ENCODE results near the gene CFAP126.
"Not testable (repeated sequence)": the region's sequence is repeated elsewhere in the genome, so short reads cannot be mapped to it uniquely, and the experiment has no call there.

The CFAP126 gene

GRCh38 chr1:161408429-161409052 lies 40.9 kb upstream of the CFAP126 start:
- H3K27me3 ChIP-seq (ENCODE audit: insufficient read depth, low read length, poor library complexity), result no peaks in the 10 kb centered on the region
- no peak overlapping the region for H2AFZ ChIP-seq (ENCODE audit: low read depth, low read length)
- DNase-seq, result no peak
- H3K4me2 ChIP-seq (ENCODE audit: insufficient read depth, low read length), result no peak overlapping the region
- H3K79me2 ChIP-seq (ENCODE audit: insufficient read depth, low read length), result no peaks in the 10 kb centered on the region
- H3K4me1 ChIP-seq (ENCODE audit: insufficient read depth, low read length), result no peaks in the 10 kb centered on the region
- no peak overlapping the region for H3K27ac ChIP-seq (ENCODE audit: low read length)
- no peak for ATAC-seq (ENCODE audit: insufficient read depth, low read depth)
- H3K36me3 ChIP-seq (ENCODE audit: insufficient read depth, low read length), result no peaks in the 10 kb centered on the region
- H4K20me1 ChIP-seq (ENCODE audit: insufficient read depth, low read length), result no peaks in the 10 kb centered on the region
- H3K4me3 ChIP-seq (ENCODE audit: low read depth in 1 of 2, low read length in 2 of 2), result no peak overlapping the region
- no peaks in the 10 kb centered on the region for H3K9me3 ChIP-seq (ENCODE audit: insufficient read depth, low read length, severe bottlenecking)
- TF ChIP-seq CTCF (IDR thresholded peaks at IDR 0.05; ENCODE audit: borderline replicate concordance, extremely low read depth, low read length, poor library complexity, severe bottlenecking) (no peak), EZH2 (IDR thresholded peaks at IDR 0.05; ENCODE audit: borderline replicate concordance, low read depth, low read length, severe bottlenecking) (no peak)
- no peak overlapping the region for H3K9ac ChIP-seq (ENCODE audit: low read depth, low read length)

- DNase-seq (no peak), ATAC-seq (ENCODE audit: insufficient read depth, low read depth) (no peak)
- Histone ChIP-seq H3K4me1 (ENCODE audit: insufficient read depth, low read length) (no peaks in the 10 kb centered on the region), H3K4me3 (ENCODE audit: low read depth in 1 of 2, low read length in 2 of 2) (no peak overlapping the region), H2AFZ (ENCODE audit: low read depth, low read length) (no peak overlapping the region), H3K27me3 (ENCODE audit: insufficient read depth, low read length, poor library complexity) (no peaks in the 10 kb centered on the region), H3K9ac (ENCODE audit: low read depth, low read length) (no peak overlapping the region), H3K4me2 (ENCODE audit: insufficient read depth, low read length) (no peak overlapping the region), H4K20me1 (ENCODE audit: insufficient read depth, low read length) (no peaks in the 10 kb centered on the region), H3K36me3 (ENCODE audit: insufficient read depth, low read length) (no peaks in the 10 kb centered on the region), H3K79me2 (ENCODE audit: insufficient read depth, low read length) (no peaks in the 10 kb centered on the region), H3K27ac (ENCODE audit: low read length) (no peak overlapping the region), H3K9me3 (ENCODE audit: insufficient read depth, low read length, severe bottlenecking) (no peaks in the 10 kb centered on the region)
- TF ChIP-seq CTCF (IDR thresholded peaks at IDR 0.05; ENCODE audit: borderline replicate concordance, extremely low read depth, low read length, poor library complexity, severe bottlenecking), result no peak
- TF ChIP-seq EZH2 (IDR thresholded peaks at IDR 0.05; ENCODE audit: borderline replicate concordance, low read depth, low read length, severe bottlenecking), result no peak
Observed at GRCh38 chr1:161407451-161407985, 39.8 kb upstream of the CFAP126 start.

- not testable (repeated sequence) for DNase-seq; H3K27ac ChIP-seq (ENCODE audit: low read length); H3K36me3 ChIP-seq (ENCODE audit: insufficient read depth, low read length); H2AFZ ChIP-seq (ENCODE audit: low read depth, low read length); H3K9ac ChIP-seq (ENCODE audit: low read depth, low read length); H4K20me1 ChIP-seq (ENCODE audit: insufficient read depth, low read length); H3K79me2 ChIP-seq (ENCODE audit: insufficient read depth, low read length); H3K9me3 ChIP-seq (ENCODE audit: insufficient read depth, low read length, severe bottlenecking); H3K4me3 ChIP-seq (ENCODE audit: low read depth in 1 of 2, low read length in 2 of 2); H3K27me3 ChIP-seq (ENCODE audit: insufficient read depth, low read length, poor library complexity); H3K4me2 ChIP-seq (ENCODE audit: insufficient read depth, low read length); H3K4me1 ChIP-seq (ENCODE audit: insufficient read depth, low read length); ATAC-seq (ENCODE audit: insufficient read depth, low read depth)
Observed at GRCh38 chr1:161406551-161406950, 38.9 kb upstream of the CFAP126 start.

GRCh38 chr1:161404051-161404597 lies 36.4 kb upstream of the CFAP126 start:
- Histone ChIP-seq H3K4me3 (ENCODE audit: low read depth in 1 of 2, low read length in 2 of 2) (no peak overlapping the region), H3K9me3 (ENCODE audit: insufficient read depth, low read length, severe bottlenecking) (no peaks in the 10 kb centered on the region), H3K9ac (ENCODE audit: low read depth, low read length) (no peak overlapping the region), H3K36me3 (ENCODE audit: insufficient read depth, low read length) (no peaks in the 10 kb centered on the region), H3K4me2 (ENCODE audit: insufficient read depth, low read length) (no peak overlapping the region), H3K4me1 (ENCODE audit: insufficient read depth, low read length) (peaks cover 10% of the 10 kb centered on the region), H3K79me2 (ENCODE audit: insufficient read depth, low read length) (peaks cover 2% of the 10 kb centered on the region), H4K20me1 (ENCODE audit: insufficient read depth, low read length) (no peaks in the 10 kb centered on the region), H2AFZ (ENCODE audit: low read depth, low read length) (no peak overlapping the region), H3K27me3 (ENCODE audit: insufficient read depth, low read length, poor library complexity) (no peaks in the 10 kb centered on the region), H3K27ac (ENCODE audit: low read length) (no peak overlapping the region)
- DNase-seq (no peak), ATAC-seq (ENCODE audit: insufficient read depth, low read depth) (no peak)
- TF ChIP-seq EZH2 (IDR thresholded peaks at IDR 0.05; ENCODE audit: borderline replicate concordance, low read depth, low read length, severe bottlenecking), result no peak
- no peak for TF ChIP-seq CTCF (IDR thresholded peaks at IDR 0.05; ENCODE audit: borderline replicate concordance, extremely low read depth, low read length, poor library complexity, severe bottlenecking)
